B cell (primary cell): ENCODE data around the gene LMAN2.

Experiments
- CTCF ChIP-seq: fragments of 200-600 bp; IDR thresholded peaks from one replicate; pipeline ENCODE4 v1.8.0; 2022; ENCODE audit warnings: antibody characterized with exemption, mild to moderate bottlenecking
- EZH2 ChIP-seq: IDR thresholded peaks from 2 replicates; pipeline ENCODE4 v1.6.1; 2012; ENCODE audit warnings: borderline replicate concordance, low read depth, mild to moderate bottlenecking, moderate library complexity, low read length; ENCODE audit not compliant: insufficient read depth, poor library complexity, severe bottlenecking

GRCh38 chr5:177353093-177353492, 1.6 kb upstream of the LMAN2 start:
- TF ChIP-seq EZH2 (no peak), CTCF (no peak)
